Posterior vena cava (tissue), 2 donors: ENCODE results near the gene DUSP10. TPM values are rescaled to one million over a fixed set of nuclear protein-coding genes. Genes with fewer than 3 reads are reported as not detected.

Source experiments
- DNase-seq: peaks from one replicate; pipeline ENCODE4 v3.0.0-alpha.2; 2020; ENCODE audit warnings: low spot score
- intact Hi-C, 2 donors: fragments of 100-400 bp; cut with DNase I; formaldehyde crosslinking; loops; one replicate each; pipeline versions ENCODE4 v1.14.1 to v1.14.2; 2022 to 2023
- total RNA-seq, 2 donors: library from RNA; stranded (reverse); fragmentation: NEBNext Ultra II Directional; extraction: Animal tissue kit (Norgen Biotek cat#: 25700); gene quantifications; one replicate each; pipeline ENCODE4 v1.2.1, GENCODE V29; 2021
- donor health status: DM: yes; HTN: yes; CAD: no.
- donor health status: DM: yes; HTN: yes; CAD: no.

DUSP10 gene
- total RNA-seq, 2 donors from 2014 or later, result 4.7 to 8.0 TPM

GRCh38 chr1:221700948-221701347 lies 40.9 kb downstream of the DUSP10 start:
- intact Hi-C loops, result no loop called here
- DNase-seq, result no peak

GRCh38 chr1:221700536-221700935 lies 41.4 kb downstream of the DUSP10 start:
- no peak for DNase-seq
- intact Hi-C loops, result no loop called here

- intact Hi-C loops, result no loop called here
- no peak for DNase-seq
Measured at GRCh38 chr1:221699978-221700519, 41.8 kb downstream of the DUSP10 start.

GRCh38 chr1:221699577-221699976 lies 42.3 kb downstream of the DUSP10 start:
- intact Hi-C loops, result no loop called here
- DNase-seq, result no peak

GRCh38 chr1:221698579-221699349 lies 43.1 kb downstream of the DUSP10 start:
- no peak for DNase-seq
- intact Hi-C loops, result no loop called here

GRCh38 chr1:221697923-221698425 lies 43.9 kb downstream of the DUSP10 start:
- no peak for DNase-seq
- intact Hi-C loops, result no loop called here

GRCh38 chr1:221696718-221697461 lies 45.0 kb downstream of the DUSP10 start:
- intact Hi-C loops, result no loop called here

GRCh38 chr1:221696027-221696426 lies 45.9 kb downstream of the DUSP10 start:
- intact Hi-C loops, result no loop called here
- DNase-seq, result no peak

More at GRCh38 chr1:221696718-221697461, 45.0 kb downstream of the DUSP10 start:
- no peak for DNase-seq

GRCh38 chr1:221695301-221695700 lies 46.6 kb downstream of the DUSP10 start:
- DNase-seq, result no peak
- intact Hi-C loops, result no loop called here

- intact Hi-C loops, result no loop called here
- DNase-seq, result no peak
Measured at GRCh38 chr1:221694109-221694508, 47.8 kb downstream of the DUSP10 start.

GRCh38 chr1:221693087-221693486 lies 48.8 kb downstream of the DUSP10 start:
- DNase-seq, result no peak
- intact Hi-C loops, result no loop called here

- DNase-seq, result no peak
- intact Hi-C loops, result no loop called here
Measured at GRCh38 chr1:221692643-221693042, 49.2 kb downstream of the DUSP10 start.

- intact Hi-C loops, result no loop called here
- DNase-seq, result no peak
Measured at GRCh38 chr1:221691261-221691660, 50.6 kb downstream of the DUSP10 start.

GRCh38 chr1:221690858-221691257 lies 51.0 kb downstream of the DUSP10 start:
- intact Hi-C loops, result no loop called here
- DNase-seq, result no peak

GRCh38 chr1:221689138-221689537 lies 52.8 kb downstream of the DUSP10 start:
- DNase-seq, result no peak
- intact Hi-C loops, result no loop called here

GRCh38 chr1:221688488-221688843 lies 53.4 kb downstream of the DUSP10 start:
- no peak for DNase-seq
- intact Hi-C loops, result no loop called here

- no peak for DNase-seq
- intact Hi-C loops, result no loop called here
Measured at GRCh38 chr1:221687836-221688487, 53.9 kb downstream of the DUSP10 start.

GRCh38 chr1:221683681-221684080 lies 58.2 kb downstream of the DUSP10 start:
- intact Hi-C loops, result loop anchor here in 1 of 2 donors (5.0 kb wide), 1 partner anchor 121 kb away; no protein-coding TSS in a partner anchor
- DNase-seq, result no peak

- DNase-seq, result no peak
- intact Hi-C loops, result loop anchor here in 1 of 2 donors (5.0 kb wide), 1 partner anchor 118 kb away; no protein-coding TSS in a partner anchor
Measured at GRCh38 chr1:221680085-221680484, 61.8 kb downstream of the DUSP10 start.

GRCh38 chr1:221678014-221678413 lies 63.9 kb downstream of the DUSP10 start:
- intact Hi-C loops, result no loop called here
- no peak for DNase-seq
